Endothelial cell of umbilical vein (primary cell): ENCODE data around the gene NPNT. TPM values are rescaled to one million over a fixed set of nuclear protein-coding genes. Genes with fewer than 3 reads are reported as not detected.

Experiments
- BruUV-seq: library from RNA; stranded (reverse); fragments of 400-500 nt; replicated peaks from 2 replicates; lab custom pipeline; 2021; lab: Mats Ljungman, UMichigan
- CTCF ChIA-PET: fragments of 300-600, 350-600 bp; sonication (Branson Sonifier 250); formaldehyde crosslinking; loops from one replicate; lab custom pipeline; 2021; ENCODE audit warnings: antibody characterized with exemption, inconsistent platforms; lab: Charles Lee
- POLR2A ChIA-PET: fragments of 300-600, 350-600 bp; sonication (Branson Sonifier 250); formaldehyde crosslinking; loops from one replicate; lab custom pipeline; 2021; ENCODE audit warnings: antibody characterized with exemption, inconsistent platforms; lab: Charles Lee
- DNase-seq: peaks from one replicate; pipeline ENCODE4 v3.0.0-alpha.2; 2011; ENCODE audit warnings: low read depth, low spot score
- FAIRE-seq: peaks from 2 replicates; lab custom pipeline; 2011; peaks lifted over from hg19 to GRCh38; lab: Jason Lieb, UNC
- H2AFZ ChIP-seq: 2 replicates; pipeline ENCODE4 v1.6.0; 2012; ENCODE audit warnings: low read depth, low read length, control low read depth, inconsistent platforms
- H3K27ac ChIP-seq: 2 replicates; pipeline ENCODE4 v1.5.1; 2011; ENCODE audit warnings: low read depth, mild to moderate bottlenecking, control low read depth, low read length, moderate library complexity; ENCODE audit not compliant: insufficient read depth
- H3K27me3 ChIP-seq, 2 experiments: 2 replicates each; pipeline versions ENCODE4 v1.6.0 to v1.6.1; 2011; ENCODE audit warnings: low read length in 2 of 2, mixed read lengths in 1 of 2; ENCODE audit not compliant: control insufficient read depth in 2 of 2, insufficient read depth in 2 of 2
- H3K36me3 ChIP-seq, 2 experiments: 2 replicates in 1 of 2; 3 replicates in 1 of 2; pipeline ENCODE4 v1.5.1; 2011; ENCODE audit warnings: low read length in 2 of 2, mild to moderate bottlenecking in 1 of 2, moderate library complexity in 1 of 2; ENCODE audit not compliant: control insufficient read depth in 2 of 2, insufficient read depth in 2 of 2; ENCODE audit errors: extremely low read depth in 1 of 2
- H3K4me1 ChIP-seq: 3 replicates; pipeline ENCODE4 v1.5.1; 2011; ENCODE audit warnings: mild to moderate bottlenecking, low read length; ENCODE audit not compliant: control insufficient read depth, insufficient read depth; ENCODE audit errors: extremely low read depth
- H3K4me2 ChIP-seq: 2 replicates; pipeline ENCODE4 v1.6.1; 2011; ENCODE audit warnings: low read length, control low read depth, mixed read lengths; ENCODE audit not compliant: insufficient read depth
- H3K4me3 ChIP-seq, 3 experiments: fragments of 200-600 bp in 1 of 3; sonication (generic), shearing (Covaris generic) in 1 of 3; replicated peaks in 1 of 3; 2 replicates each; pipeline ENCODE4 v1.5.1; 2011 to 2016; ENCODE audit warnings: control low read depth in 3 of 3, low read length in 3 of 3, mild to moderate bottlenecking in 2 of 3, inconsistent platforms in 1 of 3, low read depth in 1 of 3, moderate library complexity in 1 of 3; ENCODE audit not compliant: insufficient read depth in 1 of 3
- H3K79me2 ChIP-seq: 2 replicates; pipeline ENCODE4 v1.6.0; 2012; ENCODE audit warnings: low read length, inconsistent platforms; ENCODE audit not compliant: control insufficient read depth, insufficient read depth
- H3K9ac ChIP-seq: replicated peaks from 2 replicates; pipeline ENCODE3; 2011; ENCODE audit warnings: low read length, control low read depth; ENCODE audit not compliant: insufficient read depth; ENCODE audit errors: extremely low read depth
- H3K9me1 ChIP-seq: replicated peaks from 3 replicates; pipeline ENCODE4 v1.6.0; 2011; ENCODE audit warnings: mild to moderate bottlenecking, low read length; ENCODE audit not compliant: control insufficient read depth, insufficient read depth; ENCODE audit errors: extremely low read depth
- H3K9me3 ChIP-seq: replicated peaks from 2 replicates; pipeline ENCODE4 v1.5.1; 2012; ENCODE audit warnings: low read length, inconsistent platforms; ENCODE audit not compliant: control insufficient read depth, insufficient read depth
- H4K20me1 ChIP-seq: replicated peaks from 2 replicates; pipeline ENCODE3; 2011; ENCODE audit warnings: mild to moderate bottlenecking, low read length; ENCODE audit not compliant: control insufficient read depth, insufficient read depth; ENCODE audit errors: extremely low read depth
- CTCF ChIP-seq, 2 donors: IDR thresholded peaks; 1 replicate in 1 of 2; 2 replicates in 1 of 2; pipeline ENCODE4 v1.5.1; 2011; ENCODE audit warnings: low read length in 2 of 2, mild to moderate bottlenecking in 2 of 2, moderate library complexity in 2 of 2, control low read depth in 1 of 2, inconsistent platforms in 1 of 2, low read depth in 1 of 2; ENCODE audit not compliant: insufficient read depth in 1 of 2; ENCODE audit errors: extremely low read depth in 1 of 2
- EZH2 ChIP-seq: IDR thresholded peaks from 2 replicates; pipeline ENCODE4 v1.6.1; 2012; ENCODE audit warnings: borderline replicate concordance, low read depth, mild to moderate bottlenecking, moderate library complexity, low read length, inconsistent platforms; ENCODE audit not compliant: severe bottlenecking
- FOS ChIP-seq: IDR thresholded peaks from 2 replicates; pipeline ENCODE4 v1.6.1; 2011; ENCODE audit warnings: mild to moderate bottlenecking, low read length, moderate library complexity, borderline replicate concordance; ENCODE audit not compliant: insufficient read depth
- GATA2 ChIP-seq: IDR thresholded peaks from 2 replicates; pipeline ENCODE4 v1.7.0; 2011; ENCODE audit warnings: low read depth, mild to moderate bottlenecking, moderate library complexity, mixed read lengths, low read length; ENCODE audit not compliant: insufficient read length, insufficient read depth
- JUN ChIP-seq: IDR thresholded peaks from 2 replicates; pipeline ENCODE4 v1.6.1; 2011; ENCODE audit warnings: borderline replicate concordance, low read depth; ENCODE audit not compliant: insufficient read length, insufficient read depth
- MYC ChIP-seq: IDR thresholded peaks from one replicate; pipeline ENCODE4 v1.6.1; 2011; ENCODE audit warnings: mild to moderate bottlenecking, low read depth, low read length
- POLR2A ChIP-seq: IDR thresholded peaks from 2 replicates; pipeline ENCODE4 v1.6.1; 2012; ENCODE audit warnings: low read depth, mild to moderate bottlenecking, control low read depth, low read length
- POLR2AphosphoS5 ChIP-seq: IDR thresholded peaks from 2 replicates; pipeline ENCODE4 v1.6.1; 2012; ENCODE audit warnings: low read depth, mild to moderate bottlenecking, control low read depth, low read length, moderate library complexity; ENCODE audit not compliant: insufficient read depth
- dilution Hi-C: fragments of 300-500 bp; cut with MboI; formaldehyde crosslinking; loops from one replicate; pipeline ENCODE4 v1.15.0; 2019; ENCODE audit warnings: low sequenced_read_pairs; ENCODE audit not compliant: extremely low pct_ligation_motif_present
- intact Hi-C: fragments of 100-400 bp; cut with micrococcal nuclease; formaldehyde crosslinking; loops from one replicate; pipeline ENCODE4 v1.10.0; 2022
- polyA plus RNA-seq, 4 experiments: library from polyadenylated mRNA; depleted of rRNA in 3 of 4; stranded (reverse) in 3 of 4; unstranded in 1 of 4; fragments of >200 nt; gene quantifications; 2 replicates each; pipeline versions ENCODE4 v1.2.1 to v1.2.3, GENCODE V29; 2011 to 2012; ENCODE audit warnings: missing spikeins in 1 of 4
- total RNA-seq: library from RNA; stranded (reverse); gene quantifications from 2 replicates; pipeline ENCODE4 v1.2.3, GENCODE V29; 2021
- TF ChIP-seq, protein P1 (sequence below): IDR thresholded peaks from 2 replicates; pipeline ENCODE4 v1.6.1; 2011; ENCODE audit not compliant: insufficient read depth, insufficient read length

The NPNT gene
- total and polyA plus RNA-seq, 2 donors (not counting 3 experiments of a cell fraction or from before 2014, with no cell fraction given) = not detected

DNA sequence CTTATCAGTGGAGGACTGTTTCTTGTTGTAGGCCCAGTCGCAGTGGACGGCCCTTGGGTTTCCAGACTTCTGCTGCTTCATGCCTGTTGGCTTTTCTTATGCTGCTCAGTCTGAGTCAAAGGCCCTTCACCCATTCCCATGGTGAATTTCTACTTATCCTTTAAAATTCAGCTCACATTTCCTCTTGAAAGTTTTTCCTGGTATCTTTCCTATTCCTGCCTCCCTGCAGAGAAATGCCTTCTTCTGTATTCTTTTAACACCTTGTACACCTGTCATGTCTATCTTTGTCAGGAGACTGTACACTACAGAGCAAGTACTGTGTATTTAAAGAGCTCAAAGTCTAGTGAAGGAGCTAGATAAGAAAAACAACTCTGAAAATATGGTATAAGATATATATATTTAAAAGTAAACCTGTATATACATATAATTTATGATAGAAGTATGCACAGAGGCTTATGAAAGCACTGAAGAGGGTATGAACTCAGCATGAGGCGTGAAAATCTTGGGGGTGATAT, 22.0 kb downstream of the NPNT start:
- H4K20me1 ChIP-seq = no peaks in the 10 kb centered on the region
- H3K79me2 ChIP-seq = no peaks in the 10 kb centered on the region
- H3K9ac ChIP-seq = no peak overlapping the region
- dilution Hi-C loops (no loop called here), intact Hi-C loops (no loop called here)
- no peaks in the 10 kb centered on the region for H3K4me1 ChIP-seq
- H3K4me3 ChIP-seq = no peak overlapping the region
- H2AFZ ChIP-seq = no peak overlapping the region
- no peak for FAIRE-seq
- peaks cover 0 to 3% of the 10 kb centered on the region in 2 experiments for H3K27me3 ChIP-seq
- DNase-seq = no peak
- no peaks in the 10 kb centered on the region for H3K9me1 ChIP-seq
- no peak overlapping the region for H3K4me2 ChIP-seq
- ChIA-PET POLR2A (no interaction called here), CTCF (no interaction called here)
- no peak overlapping the region for H3K27ac ChIP-seq
- BruUV-seq = no TSS peak
- TF ChIP-seq, protein P1, sequence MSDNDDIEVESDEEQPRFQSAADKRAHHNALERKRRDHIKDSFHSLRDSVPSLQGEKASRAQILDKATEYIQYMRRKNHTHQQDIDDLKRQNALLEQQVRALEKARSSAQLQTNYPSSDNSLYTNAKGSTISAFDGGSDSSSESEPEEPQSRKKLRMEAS = no peak
- no peak for TF ChIP-seq JUN
- TF ChIP-seq POLR2A = no peak
- TF ChIP-seq CTCF (IDR thresholded peaks at IDR 0.05; ENCODE audit: extremely low read depth in 1 of 2, insufficient read depth in 1 of 2, low read depth in 1 of 2, low read length in 2 of 2) = no peak
- TF ChIP-seq FOS = no peak
- no peak for TF ChIP-seq GATA2
- TF ChIP-seq EZH2 = no peak
- no peak for TF ChIP-seq MYC
- no peak for TF ChIP-seq POLR2AphosphoS5
- no peaks in the 10 kb centered on the region for H3K9me3 ChIP-seq
- no peaks in the 10 kb centered on the region for H3K36me3 ChIP-seq
